ACHN (cell line): ENCODE results near the gene RC3H1.

Experiments used
- DNase-seq: peaks from one replicate; pipeline ENCODE4 v3.0.0-alpha.2; 2015
- in situ Hi-C: cut with HindIII; loops from 2 replicates; pipeline ENCODE4 v1.10.0; 2017; ENCODE audit warnings: low sequenced_read_pairs, low pct_ligation_motif_present, low pct_unique_long_range_greater_than_20kb

Gene RC3H1

DNA sequence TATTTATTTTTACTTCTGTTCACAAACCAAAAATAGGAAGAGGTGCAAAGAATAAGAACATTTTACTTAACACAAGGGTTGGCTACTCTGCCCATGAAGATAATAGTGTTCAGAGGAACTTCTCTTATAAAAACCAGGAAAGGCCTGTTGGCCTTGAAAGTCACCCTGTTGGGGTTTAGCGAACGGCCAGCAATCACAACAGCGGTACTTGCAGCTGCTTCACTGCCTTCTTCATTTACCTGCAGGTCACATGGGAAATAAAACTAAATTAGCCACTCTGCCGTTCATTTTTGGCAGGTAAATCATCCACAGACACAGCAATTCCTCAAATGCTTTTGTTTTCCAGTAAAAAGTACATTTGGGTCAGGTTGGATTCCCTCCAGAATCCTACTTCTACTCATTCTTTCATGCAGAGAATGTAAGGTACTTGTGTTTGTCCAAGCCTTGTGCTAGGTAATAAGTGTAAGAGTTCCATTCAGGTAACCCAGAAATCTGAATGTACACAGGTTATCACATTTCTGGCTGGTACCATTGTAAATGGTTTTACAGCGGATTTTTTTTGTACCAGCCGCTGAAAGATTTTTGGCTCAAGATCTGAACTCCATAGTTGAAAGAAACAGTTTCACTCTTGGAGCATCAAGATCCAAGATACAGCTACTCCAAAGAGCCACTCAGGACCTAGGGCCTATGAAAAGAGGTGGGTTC, 118.2 kb downstream of the RC3H1 start:
- in situ Hi-C loops = no loop called here
- no peak for DNase-seq

DNA sequence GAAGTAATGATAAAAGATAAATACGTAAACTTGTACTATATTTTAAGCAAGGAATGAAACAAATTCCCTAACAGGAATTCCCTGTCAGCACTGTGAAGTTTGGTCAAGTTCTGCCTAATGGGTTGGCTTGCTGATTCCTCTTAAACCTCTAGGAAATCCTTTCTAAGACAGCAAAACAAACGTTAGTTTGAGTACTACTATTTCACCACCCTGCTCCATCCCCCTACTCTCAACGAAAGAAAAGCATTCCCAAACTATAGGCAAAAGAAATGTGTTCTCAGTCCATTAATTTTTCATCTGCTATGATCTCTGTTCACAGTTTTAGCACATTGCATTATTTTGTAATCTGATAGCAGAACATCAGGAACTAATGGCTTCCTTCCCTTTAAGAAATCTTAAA, 121.2 kb downstream of the RC3H1 start:
- in situ Hi-C loops = no loop called here
- no peak for DNase-seq

- in situ Hi-C loops = no loop called here
- no peak for DNase-seq
These were observed 121.7 kb downstream of the RC3H1 start for GRCh38 chr1:173900427-173900826.

DNA sequence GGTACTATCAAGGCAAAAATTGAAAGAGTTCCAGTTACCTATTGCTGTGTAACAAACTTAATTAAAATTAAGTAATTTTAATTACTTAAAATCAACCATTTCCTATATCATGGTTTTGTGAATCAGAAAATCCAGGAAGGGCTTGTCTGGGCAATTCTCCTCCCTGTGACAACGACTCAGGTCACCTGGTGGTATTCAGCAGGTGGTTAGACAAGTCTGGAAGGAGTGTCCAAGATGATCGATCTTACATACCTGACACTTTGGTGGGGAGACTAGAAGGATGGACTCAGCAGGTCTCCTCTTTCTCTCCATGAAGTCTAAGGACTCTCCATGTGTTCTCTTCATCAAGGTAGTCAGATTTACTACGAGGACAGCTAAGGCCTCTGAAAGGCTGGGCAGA, 128.0 kb downstream of the RC3H1 start:
- DNase-seq = no peak
- in situ Hi-C loops = no loop called here

GRCh38 chr1:173893611-173894010, 128.5 kb downstream of the RC3H1 start:
- in situ Hi-C loops = no loop called here
- DNase-seq = no peak

- in situ Hi-C loops = no loop called here
- DNase-seq = no peak
These were observed 132.3 kb downstream of the RC3H1 start for GRCh38 chr1:173889885-173890284.

- no peak for DNase-seq
- in situ Hi-C loops = no loop called here
These were observed 133.4 kb downstream of the RC3H1 start for GRCh38 chr1:173888749-173889148.

DNA sequence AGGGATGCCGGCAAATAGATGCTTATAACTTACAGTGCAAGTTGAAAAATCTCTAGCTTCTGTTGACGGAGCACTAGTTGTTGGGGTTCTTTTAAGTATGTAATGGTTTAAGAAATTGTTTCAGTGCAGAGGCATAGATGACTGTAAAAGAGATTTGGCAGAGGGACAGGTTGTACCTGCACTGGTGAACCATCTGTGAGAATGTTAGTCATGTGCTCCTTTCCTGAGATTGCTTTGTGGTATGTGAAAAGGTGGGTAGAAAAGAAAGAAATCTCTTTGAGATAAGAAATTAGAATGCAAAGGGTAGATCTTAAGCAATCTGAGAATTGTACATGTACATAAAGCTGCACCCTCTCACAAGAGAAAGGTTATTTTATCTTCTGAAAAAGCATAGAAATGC, 134.5 kb downstream of the RC3H1 start:
- in situ Hi-C loops = no loop called here
- no peak for DNase-seq

DNA sequence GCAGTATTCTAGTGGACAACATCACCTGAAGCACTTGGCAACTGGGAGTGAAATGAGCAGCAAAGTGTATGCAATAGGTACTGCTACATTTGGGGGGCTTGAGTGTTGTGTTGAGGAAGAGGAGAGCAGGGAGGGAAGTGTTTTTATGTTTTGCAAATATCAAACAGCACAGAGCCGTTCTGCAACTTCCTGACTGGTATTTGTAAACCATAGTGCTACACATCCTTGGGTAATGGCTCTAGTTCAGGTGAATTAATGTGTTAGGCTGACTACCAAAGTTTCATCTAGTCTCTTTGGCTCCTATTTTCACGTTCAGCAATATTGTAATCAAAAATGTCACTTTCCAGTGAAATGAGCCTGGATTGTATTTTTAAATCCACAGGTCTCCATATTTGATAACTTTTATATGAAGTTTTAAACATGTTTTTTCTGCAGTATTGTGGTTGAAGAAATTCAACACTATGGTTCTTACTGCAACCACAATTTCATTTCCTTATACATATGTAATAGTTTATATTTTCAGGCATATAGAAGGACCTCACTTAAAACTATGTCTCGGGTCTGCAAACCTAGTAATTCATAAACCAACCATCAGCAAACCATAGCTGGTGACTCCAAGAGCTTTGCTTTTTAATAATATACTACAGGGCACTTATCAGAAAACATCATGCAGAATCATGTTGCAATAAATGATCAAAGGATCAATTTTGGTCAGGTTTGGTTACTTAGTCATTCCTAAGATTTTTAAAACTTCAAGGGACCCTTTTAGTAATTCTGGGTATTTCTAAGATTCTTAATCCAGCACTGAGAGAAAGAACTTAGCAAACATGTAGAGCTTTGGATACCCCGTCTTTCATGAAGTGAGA, 135.2 kb downstream of the RC3H1 start:
- DNase-seq = no peak
- in situ Hi-C loops = no loop called here

DNA sequence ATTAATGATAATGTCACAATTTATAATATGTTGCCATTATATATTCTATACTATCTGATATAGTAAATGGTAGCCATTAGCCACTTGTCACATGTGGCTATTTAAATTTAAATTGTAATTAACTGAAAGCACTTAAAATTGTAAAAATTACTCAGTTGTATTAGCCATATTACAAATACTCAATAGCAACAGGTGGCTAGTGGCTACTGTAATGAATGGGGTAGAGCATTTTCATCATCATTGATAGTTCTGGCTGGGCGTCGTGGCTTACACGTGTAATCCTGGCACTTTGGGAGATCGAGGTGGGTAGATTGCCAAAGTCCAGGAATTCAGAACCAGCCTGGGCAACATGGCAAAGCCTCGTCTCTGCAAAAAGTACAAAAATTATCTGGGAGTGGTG, 137.5 kb downstream of the RC3H1 start:
- no peak for DNase-seq
- in situ Hi-C loops = no loop called here
